ENCODE measurements around the gene KRTAP4-12.
"Not testable (repeated sequence)": the region's sequence is repeated elsewhere in the genome, so short reads cannot be mapped to it uniquely, and the experiment has no call there.

The KRTAP4-12 gene

DNA sequence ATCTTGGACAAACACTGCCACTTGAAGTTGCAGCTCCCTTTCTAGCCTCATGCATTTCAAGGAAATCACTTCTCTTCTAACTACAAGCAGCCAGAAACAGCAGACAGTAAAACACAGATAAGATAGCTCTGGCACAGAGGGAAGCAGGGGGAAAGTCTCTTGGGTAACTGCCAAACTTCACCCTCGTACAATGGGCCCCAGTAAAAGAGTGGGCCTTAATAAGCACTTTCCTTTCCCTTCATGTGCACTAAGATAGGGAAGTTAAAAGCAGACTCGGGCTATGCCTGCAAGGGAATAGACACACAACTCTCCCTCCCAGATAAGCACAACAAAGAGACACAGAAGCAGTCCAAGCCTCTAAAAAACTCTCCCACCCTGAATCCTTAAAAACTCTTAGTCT lies 29.9 kb upstream of the KRTAP4-12 start:
- no peak for DNase-seq (ENCODE audit: extremely low read depth, insufficient read length)
- Histone ChIP-seq H3K36me3 (ENCODE audit: control insufficient read depth, insufficient read depth, low read length) (no peaks in the 10 kb centered on the region), H3K4me3 (replicated peaks; ENCODE audit: low read depth, low read length) (no peak overlapping the region), H3K27me3 (replicated peaks; ENCODE audit: control insufficient read depth, insufficient read depth, low read length) (no peaks in the 10 kb centered on the region)
- TF ChIP-seq, protein P1, sequence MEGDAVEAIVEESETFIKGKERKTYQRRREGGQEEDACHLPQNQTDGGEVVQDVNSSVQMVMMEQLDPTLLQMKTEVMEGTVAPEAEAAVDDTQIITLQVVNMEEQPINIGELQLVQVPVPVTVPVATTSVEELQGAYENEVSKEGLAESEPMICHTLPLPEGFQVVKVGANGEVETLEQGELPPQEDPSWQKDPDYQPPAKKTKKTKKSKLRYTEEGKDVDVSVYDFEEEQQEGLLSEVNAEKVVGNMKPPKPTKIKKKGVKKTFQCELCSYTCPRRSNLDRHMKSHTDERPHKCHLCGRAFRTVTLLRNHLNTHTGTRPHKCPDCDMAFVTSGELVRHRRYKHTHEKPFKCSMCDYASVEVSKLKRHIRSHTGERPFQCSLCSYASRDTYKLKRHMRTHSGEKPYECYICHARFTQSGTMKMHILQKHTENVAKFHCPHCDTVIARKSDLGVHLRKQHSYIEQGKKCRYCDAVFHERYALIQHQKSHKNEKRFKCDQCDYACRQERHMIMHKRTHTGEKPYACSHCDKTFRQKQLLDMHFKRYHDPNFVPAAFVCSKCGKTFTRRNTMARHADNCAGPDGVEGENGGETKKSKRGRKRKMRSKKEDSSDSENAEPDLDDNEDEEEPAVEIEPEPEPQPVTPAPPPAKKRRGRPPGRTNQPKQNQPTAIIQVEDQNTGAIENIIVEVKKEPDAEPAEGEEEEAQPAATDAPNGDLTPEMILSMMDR (IDR thresholded peaks at IDR 0.05; ENCODE audit: insufficient read depth, low read length, poor library complexity, severe bottlenecking): no peak

DNA sequence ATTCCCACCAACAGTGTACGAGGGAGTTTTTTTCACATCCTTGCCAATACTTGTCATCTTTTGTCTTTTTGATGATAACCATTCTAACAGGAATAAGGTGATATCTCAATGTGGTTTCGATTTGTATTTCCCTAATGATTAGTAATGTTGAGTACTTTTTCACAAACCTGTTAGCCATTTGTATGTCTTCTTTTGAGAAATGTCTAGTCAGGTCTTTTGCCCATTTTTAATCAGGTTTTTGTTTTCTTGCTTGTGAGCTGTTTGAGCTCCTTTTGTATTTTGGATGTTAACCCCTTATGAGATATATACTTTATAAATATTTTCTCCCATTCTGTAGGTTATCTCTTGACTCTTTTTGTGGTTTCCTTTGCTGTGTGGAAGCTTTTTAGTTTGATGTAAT lies 27.5 kb upstream of the KRTAP4-12 start:
- no peak overlapping the region for H3K4me3 ChIP-seq (replicated peaks; ENCODE audit: low read depth, low read length)
- no peak for DNase-seq (ENCODE audit: extremely low read depth, insufficient read length)
- no peaks in the 10 kb centered on the region for H3K36me3 ChIP-seq (ENCODE audit: control insufficient read depth, insufficient read depth, low read length)
- no peaks in the 10 kb centered on the region for H3K27me3 ChIP-seq (replicated peaks; ENCODE audit: control insufficient read depth, insufficient read depth, low read length)
- TF ChIP-seq, protein P1 (IDR thresholded peaks at IDR 0.05; ENCODE audit: insufficient read depth, low read length, poor library complexity, severe bottlenecking): no peak

- Histone ChIP-seq H3K27me3 (replicated peaks; ENCODE audit: control insufficient read depth, insufficient read depth, low read length) (no peaks in the 10 kb centered on the region), H3K36me3 (ENCODE audit: control insufficient read depth, insufficient read depth, low read length) (no peaks in the 10 kb centered on the region), H3K4me3 (replicated peaks; ENCODE audit: low read depth, low read length) (no peak overlapping the region)
- TF ChIP-seq, protein P1 (IDR thresholded peaks at IDR 0.05; ENCODE audit: insufficient read depth, low read length, poor library complexity, severe bottlenecking): no peak
- no peak for DNase-seq (ENCODE audit: extremely low read depth, insufficient read length)
These were observed 26.0 kb upstream of the KRTAP4-12 start for GRCh38 chr17:41150026-41150425.

GRCh38 chr17:41149652-41149985 lies 25.6 kb upstream of the KRTAP4-12 start, which contains the start of gene KRTAP4-5:
TSS of gene KRTAP4-5 (minus strand) at chr17:41149825. CDS start at chr17:41149767, 58 bp downstream.
- TF ChIP-seq, protein P1 (IDR thresholded peaks at IDR 0.05; ENCODE audit: insufficient read depth, low read length, poor library complexity, severe bottlenecking): no peak
- Histone ChIP-seq H3K27me3 (replicated peaks; ENCODE audit: control insufficient read depth, insufficient read depth, low read length) (no peaks in the 10 kb centered on the region), H3K4me3 (replicated peaks; ENCODE audit: low read depth, low read length) (no peak within 1 kb of the TSS), H3K36me3 (ENCODE audit: control insufficient read depth, insufficient read depth, low read length) (no peaks in the 10 kb centered on the region)
- DNase-seq (ENCODE audit: extremely low read depth, insufficient read length): no peak

DNA sequence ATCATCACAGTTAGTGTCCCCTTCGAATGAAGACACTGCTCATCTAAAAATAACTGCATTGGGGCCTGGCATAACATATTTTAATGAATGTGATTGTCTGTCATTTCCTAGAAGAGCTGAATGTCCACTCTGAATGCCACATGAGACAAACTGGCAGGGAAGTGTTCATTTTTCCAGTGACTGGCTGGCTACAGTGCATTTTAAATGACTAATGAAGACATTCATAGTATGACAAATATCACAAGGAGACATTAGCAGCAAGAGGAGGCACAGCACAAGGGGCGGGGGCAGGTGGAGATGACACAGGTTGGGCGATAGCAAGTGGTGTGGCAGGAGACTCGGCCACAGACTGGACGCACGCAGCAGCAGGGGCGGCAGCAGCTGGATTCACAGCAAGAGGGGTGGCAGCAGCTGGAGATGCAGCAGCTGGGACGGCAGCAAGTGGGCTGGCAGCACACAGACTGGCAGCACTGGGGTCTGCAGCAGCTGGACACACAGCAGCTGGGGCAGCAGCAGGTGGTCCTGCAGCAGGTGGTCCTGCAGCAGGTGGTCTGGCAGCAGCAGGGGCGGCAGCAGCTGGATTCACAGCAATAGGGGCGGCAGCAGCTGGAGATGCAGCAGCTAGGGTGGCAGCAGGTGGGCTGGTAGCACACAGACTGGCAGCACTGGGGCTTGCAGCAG lies 25.1 kb upstream of the KRTAP4-12 start:
- not testable (repeated sequence) for H3K27me3 ChIP-seq (replicated peaks; ENCODE audit: control insufficient read depth, insufficient read depth, low read length)

GRCh38 chr17:41147531-41148204 lies 23.7 kb upstream of the KRTAP4-12 start:
- no peaks in the 10 kb centered on the region for H3K27me3 ChIP-seq (replicated peaks; ENCODE audit: control insufficient read depth, insufficient read depth, low read length)
- TF ChIP-seq, protein P1 (IDR thresholded peaks at IDR 0.05; ENCODE audit: insufficient read depth, low read length, poor library complexity, severe bottlenecking): no peak
- DNase-seq (ENCODE audit: extremely low read depth, insufficient read length): no peak
- no peak overlapping the region for H3K4me3 ChIP-seq (replicated peaks; ENCODE audit: low read depth, low read length)
- no peaks in the 10 kb centered on the region for H3K36me3 ChIP-seq (ENCODE audit: control insufficient read depth, insufficient read depth, low read length)

More for the DNA sequence above, 25.1 kb upstream of the KRTAP4-12 start:
- H3K4me3 ChIP-seq (replicated peaks; ENCODE audit: low read depth, low read length); DNase-seq (ENCODE audit: extremely low read depth, insufficient read length); H3K36me3 ChIP-seq (ENCODE audit: control insufficient read depth, insufficient read depth, low read length): not testable (repeated sequence)
